ENCODE measurements around the gene SLC19A1.
A peak's percentile ranks its signal among the peaks of the same experiment; 100 is the strongest.

Gene SLC19A1

GRCh38 chr21:45511661-45512431, 30.4 kb downstream of the SLC19A1 start:
- no peak for TF ChIP-seq CTCF (IDR thresholded peaks at IDR 0.05)
- Histone ChIP-seq H3K27ac (peak overlapping the region; percentile 93), H3K4me3 (ENCODE audit: low read depth in 1 of 2, low read length in 1 of 2) (no peak overlapping the region), H3K27me3 (no peaks in the 10 kb centered on the region), H3K9me3 (no peaks in the 10 kb centered on the region), H3K36me3 (peaks cover 94% of the 10 kb centered on the region), H3K4me1 (ENCODE audit: control insufficient read depth in 1 of 2, insufficient read depth in 1 of 2, low read depth in 1 of 2, low read length in 1 of 2) (peaks cover 55 to 87% of the 10 kb centered on the region in 2 experiments)

GRCh38 chr21:45511007-45511406, 31.2 kb downstream of the SLC19A1 start:
- H3K36me3 ChIP-seq: peaks cover 94% of the 10 kb centered on the region
- H3K9me3 ChIP-seq: no peaks in the 10 kb centered on the region
- H3K4me3 ChIP-seq (ENCODE audit: low read depth in 1 of 2, low read length in 1 of 2): no peak overlapping the region
- no peak for TF ChIP-seq CTCF (IDR thresholded peaks at IDR 0.05)
- no peaks in the 10 kb centered on the region for H3K27me3 ChIP-seq
- peak overlapping the region; percentile 93 for H3K27ac ChIP-seq
- H3K4me1 ChIP-seq (ENCODE audit: control insufficient read depth in 1 of 2, insufficient read depth in 1 of 2, low read depth in 1 of 2, low read length in 1 of 2): peaks cover 46 to 86% of the 10 kb centered on the region in 2 experiments

- no peaks in the 10 kb centered on the region for H3K9me3 ChIP-seq
- no peak overlapping the region for H3K4me3 ChIP-seq (ENCODE audit: low read depth in 1 of 2, low read length in 1 of 2)
- peaks cover 94% of the 10 kb centered on the region for H3K36me3 ChIP-seq
- H3K27me3 ChIP-seq: no peaks in the 10 kb centered on the region
- H3K4me1 ChIP-seq (ENCODE audit: control insufficient read depth in 1 of 2, insufficient read depth in 1 of 2, low read depth in 1 of 2, low read length in 1 of 2): peaks cover 41 to 84% of the 10 kb centered on the region in 2 experiments
- H3K27ac ChIP-seq: peak overlapping the region; percentile 79
- no peak for TF ChIP-seq CTCF (IDR thresholded peaks at IDR 0.05)
These were observed 31.7 kb downstream of the SLC19A1 start for GRCh38 chr21:45510466-45510955.

GRCh38 chr21:45509566-45510465, 32.4 kb downstream of the SLC19A1 start:
- TF ChIP-seq CTCF (IDR thresholded peaks at IDR 0.05): no peak
- H3K4me3 ChIP-seq (ENCODE audit: low read depth in 1 of 2, low read length in 1 of 2): no peak overlapping the region
- no peaks in the 10 kb centered on the region for H3K9me3 ChIP-seq
- peaks cover 34 to 77% of the 10 kb centered on the region in 2 experiments for H3K4me1 ChIP-seq (ENCODE audit: control insufficient read depth in 1 of 2, insufficient read depth in 1 of 2, low read depth in 1 of 2, low read length in 1 of 2)
- peak overlapping the region; percentile 79 for H3K27ac ChIP-seq
- H3K36me3 ChIP-seq: peaks cover 93% of the 10 kb centered on the region
- H3K27me3 ChIP-seq: no peaks in the 10 kb centered on the region

- H3K4me3 ChIP-seq (ENCODE audit: low read depth in 1 of 2, low read length in 1 of 2): no peak overlapping the region
- H3K9me3 ChIP-seq: no peaks in the 10 kb centered on the region
- H3K36me3 ChIP-seq: peaks cover 91% of the 10 kb centered on the region
- no peak for TF ChIP-seq CTCF (IDR thresholded peaks at IDR 0.05)
- H3K27ac ChIP-seq: peak overlapping the region; percentile 79
- peaks cover 25 to 68% of the 10 kb centered on the region in 2 experiments for H3K4me1 ChIP-seq (ENCODE audit: control insufficient read depth in 1 of 2, insufficient read depth in 1 of 2, low read depth in 1 of 2, low read length in 1 of 2)
- H3K27me3 ChIP-seq: no peaks in the 10 kb centered on the region
These were observed 33.4 kb downstream of the SLC19A1 start for GRCh38 chr21:45508607-45509565.

Data from neutrophil (primary cell).